ENCODE measurements around the gene COCH.

DNA sequence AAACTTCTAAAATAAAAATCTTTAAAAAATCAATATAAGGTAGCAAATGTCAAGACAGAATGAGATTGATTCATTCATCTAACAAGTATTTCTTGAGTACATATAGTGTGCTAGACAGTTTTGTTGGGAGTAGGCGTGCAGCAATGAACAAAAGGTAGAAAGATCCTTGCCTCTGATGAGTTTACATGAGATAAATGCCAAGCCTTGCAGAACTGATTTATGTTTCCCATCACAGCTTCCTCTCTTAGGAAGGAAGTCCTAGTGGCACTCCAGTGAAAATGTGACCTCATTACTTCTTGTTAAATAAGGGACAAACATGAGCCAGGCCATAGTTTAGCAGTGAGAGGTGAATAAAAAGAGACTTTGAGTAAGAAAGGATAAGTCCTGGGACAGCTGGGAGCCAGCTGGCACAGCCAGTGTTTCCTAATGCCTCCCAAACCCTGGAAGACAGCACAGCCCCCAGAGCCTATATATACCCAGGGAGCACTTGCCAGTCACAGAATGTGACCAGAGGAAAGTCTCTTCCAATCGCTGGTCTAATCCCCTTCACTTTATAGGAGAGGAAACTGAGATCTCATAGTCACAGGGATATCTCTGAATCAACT is 4.7 kb upstream of the COCH start:
- TF ChIP-seq, protein P1, sequence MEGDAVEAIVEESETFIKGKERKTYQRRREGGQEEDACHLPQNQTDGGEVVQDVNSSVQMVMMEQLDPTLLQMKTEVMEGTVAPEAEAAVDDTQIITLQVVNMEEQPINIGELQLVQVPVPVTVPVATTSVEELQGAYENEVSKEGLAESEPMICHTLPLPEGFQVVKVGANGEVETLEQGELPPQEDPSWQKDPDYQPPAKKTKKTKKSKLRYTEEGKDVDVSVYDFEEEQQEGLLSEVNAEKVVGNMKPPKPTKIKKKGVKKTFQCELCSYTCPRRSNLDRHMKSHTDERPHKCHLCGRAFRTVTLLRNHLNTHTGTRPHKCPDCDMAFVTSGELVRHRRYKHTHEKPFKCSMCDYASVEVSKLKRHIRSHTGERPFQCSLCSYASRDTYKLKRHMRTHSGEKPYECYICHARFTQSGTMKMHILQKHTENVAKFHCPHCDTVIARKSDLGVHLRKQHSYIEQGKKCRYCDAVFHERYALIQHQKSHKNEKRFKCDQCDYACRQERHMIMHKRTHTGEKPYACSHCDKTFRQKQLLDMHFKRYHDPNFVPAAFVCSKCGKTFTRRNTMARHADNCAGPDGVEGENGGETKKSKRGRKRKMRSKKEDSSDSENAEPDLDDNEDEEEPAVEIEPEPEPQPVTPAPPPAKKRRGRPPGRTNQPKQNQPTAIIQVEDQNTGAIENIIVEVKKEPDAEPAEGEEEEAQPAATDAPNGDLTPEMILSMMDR (conservative IDR thresholded peaks at IDR 0.05; ENCODE audit: low read depth, low read length), result no peak
- no peak for TF ChIP-seq EZH2 (IDR thresholded peaks at IDR 0.05; ENCODE audit: borderline replicate concordance, low read depth, low read length, poor library complexity, severe bottlenecking)
